ENCODE results near the gene OSGIN1. TPM values are rescaled to one million over a fixed set of nuclear protein-coding genes. Genes with fewer than 3 reads are reported as not detected.

The OSGIN1 gene
- total RNA-seq, 4 donors from 2014 or later: 0.77 to 5.4 (median 1.2) TPM; not detected in 1

GRCh38 chr16:83914091-83914710, 38.8 kb upstream of the OSGIN1 start:
- Histone ChIP-seq H3K4me1 (no peaks in the 10 kb centered on the region), H3K4me3 (no peak overlapping the region), H3K27me3 (no peaks in the 10 kb centered on the region), H3K27ac (no peak overlapping the region), H3K36me3 (no peaks in the 10 kb centered on the region), H3K9me3 (no peaks in the 10 kb centered on the region)
- intact Hi-C loops (cut with DNase I; ENCODE audit: low total_unique reads): no loop called here
- no peak for DNase-seq
- TF ChIP-seq, protein P1, sequence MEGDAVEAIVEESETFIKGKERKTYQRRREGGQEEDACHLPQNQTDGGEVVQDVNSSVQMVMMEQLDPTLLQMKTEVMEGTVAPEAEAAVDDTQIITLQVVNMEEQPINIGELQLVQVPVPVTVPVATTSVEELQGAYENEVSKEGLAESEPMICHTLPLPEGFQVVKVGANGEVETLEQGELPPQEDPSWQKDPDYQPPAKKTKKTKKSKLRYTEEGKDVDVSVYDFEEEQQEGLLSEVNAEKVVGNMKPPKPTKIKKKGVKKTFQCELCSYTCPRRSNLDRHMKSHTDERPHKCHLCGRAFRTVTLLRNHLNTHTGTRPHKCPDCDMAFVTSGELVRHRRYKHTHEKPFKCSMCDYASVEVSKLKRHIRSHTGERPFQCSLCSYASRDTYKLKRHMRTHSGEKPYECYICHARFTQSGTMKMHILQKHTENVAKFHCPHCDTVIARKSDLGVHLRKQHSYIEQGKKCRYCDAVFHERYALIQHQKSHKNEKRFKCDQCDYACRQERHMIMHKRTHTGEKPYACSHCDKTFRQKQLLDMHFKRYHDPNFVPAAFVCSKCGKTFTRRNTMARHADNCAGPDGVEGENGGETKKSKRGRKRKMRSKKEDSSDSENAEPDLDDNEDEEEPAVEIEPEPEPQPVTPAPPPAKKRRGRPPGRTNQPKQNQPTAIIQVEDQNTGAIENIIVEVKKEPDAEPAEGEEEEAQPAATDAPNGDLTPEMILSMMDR (IDR thresholded peaks at IDR 0.05): no peak
- TF ChIP-seq POLR2A (IDR thresholded peaks at IDR 0.05): no peak

GRCh38 chr16:83915081-83915480, 38.0 kb upstream of the OSGIN1 start:
- intact Hi-C loops (cut with DNase I; ENCODE audit: low total_unique reads): no loop called here
- Histone ChIP-seq H3K27me3 (no peaks in the 10 kb centered on the region), H3K36me3 (no peaks in the 10 kb centered on the region), H3K27ac (no peak overlapping the region), H3K4me1 (no peaks in the 10 kb centered on the region), H3K9me3 (no peaks in the 10 kb centered on the region), H3K4me3 (no peak overlapping the region)
- no peak for DNase-seq
- TF ChIP-seq, protein P1 (IDR thresholded peaks at IDR 0.05): no peak
- no peak for TF ChIP-seq POLR2A (IDR thresholded peaks at IDR 0.05)

- intact Hi-C loops (cut with DNase I; ENCODE audit: low total_unique reads): no loop called here
- H3K36me3 ChIP-seq: no peaks in the 10 kb centered on the region
These were observed 37.5 kb upstream of the OSGIN1 start for GRCh38 chr16:83915491-83915890.

DNA sequence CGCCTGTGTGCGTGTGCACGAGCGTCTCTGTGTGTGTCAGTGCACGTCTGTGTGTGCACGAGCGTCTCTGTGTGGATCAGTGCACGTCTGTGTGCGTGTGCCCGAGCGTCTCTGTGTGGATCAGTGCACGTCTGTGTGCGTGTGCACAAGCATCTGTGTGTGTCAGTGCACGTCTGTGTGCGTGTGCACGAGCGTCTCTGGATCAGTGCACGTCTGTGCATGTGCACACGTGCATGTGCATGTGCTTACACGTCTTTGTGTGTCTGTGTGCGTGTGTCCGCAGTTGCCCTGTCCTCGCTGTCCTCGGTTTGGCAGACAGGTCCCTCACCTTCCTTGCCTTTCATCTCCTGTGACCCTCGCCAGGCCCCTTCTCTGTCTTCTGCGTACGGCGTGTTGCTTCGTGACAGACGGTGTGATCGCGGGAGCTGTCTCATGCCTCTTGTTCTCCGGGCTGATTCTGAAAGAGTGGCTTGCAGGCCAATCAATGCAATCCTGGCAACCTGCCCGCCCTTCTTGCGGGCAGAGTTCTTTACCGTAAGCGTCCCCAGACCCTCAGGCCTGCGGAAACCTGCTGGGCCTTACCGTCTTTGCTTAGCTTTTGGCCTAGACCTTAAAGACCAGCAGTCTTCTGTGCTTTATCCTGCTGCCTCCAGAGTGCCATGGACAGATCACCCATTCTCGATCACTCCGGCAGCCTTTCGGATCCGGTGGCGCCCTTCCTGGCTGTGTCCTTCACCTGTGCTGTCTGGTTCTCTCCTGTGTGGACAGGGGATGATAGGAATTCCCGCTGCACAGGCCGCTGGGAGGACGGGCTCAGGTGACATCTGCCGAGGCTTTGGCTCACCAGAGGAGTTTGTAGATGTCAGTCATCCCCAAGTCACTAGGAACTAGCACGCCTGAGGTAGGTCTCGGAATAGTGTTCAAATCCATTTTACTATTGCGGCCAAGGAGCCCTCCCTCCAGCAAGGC, 35.6 kb upstream of the OSGIN1 start:
- TF ChIP-seq POLR2A (IDR thresholded peaks at IDR 0.05): no peak
- TF ChIP-seq, protein P1 (IDR thresholded peaks at IDR 0.05): no peak
- DNase-seq: no peak
- no peaks in the 10 kb centered on the region for H3K36me3 ChIP-seq

More at GRCh38 chr16:83915491-83915890, 37.5 kb upstream of the OSGIN1 start:
- Histone ChIP-seq H3K4me1 (no peaks in the 10 kb centered on the region), H3K9me3 (no peaks in the 10 kb centered on the region), H3K27me3 (no peaks in the 10 kb centered on the region), H3K27ac (no peak overlapping the region), H3K4me3 (no peak overlapping the region)
- DNase-seq: no peak
- TF ChIP-seq, protein P1 (IDR thresholded peaks at IDR 0.05): no peak
- no peak for TF ChIP-seq POLR2A (IDR thresholded peaks at IDR 0.05)

More for the DNA sequence above, 35.6 kb upstream of the OSGIN1 start:
- Histone ChIP-seq H3K9me3 (no peaks in the 10 kb centered on the region), H3K4me1 (no peaks in the 10 kb centered on the region), H3K27me3 (no peaks in the 10 kb centered on the region), H3K27ac (no peak overlapping the region), H3K4me3 (no peak overlapping the region)
- intact Hi-C loops (cut with DNase I; ENCODE audit: low total_unique reads): no loop called here
